NAMALWA (cell line): Measurements from ENCODE around the gene FZD10.

ENCODE experiments used
- DNase-seq: peaks from one replicate; pipeline ENCODE4 v3.0.0-alpha.2; 2015; ENCODE audit warnings: low spot score

The FZD10 gene

DNA sequence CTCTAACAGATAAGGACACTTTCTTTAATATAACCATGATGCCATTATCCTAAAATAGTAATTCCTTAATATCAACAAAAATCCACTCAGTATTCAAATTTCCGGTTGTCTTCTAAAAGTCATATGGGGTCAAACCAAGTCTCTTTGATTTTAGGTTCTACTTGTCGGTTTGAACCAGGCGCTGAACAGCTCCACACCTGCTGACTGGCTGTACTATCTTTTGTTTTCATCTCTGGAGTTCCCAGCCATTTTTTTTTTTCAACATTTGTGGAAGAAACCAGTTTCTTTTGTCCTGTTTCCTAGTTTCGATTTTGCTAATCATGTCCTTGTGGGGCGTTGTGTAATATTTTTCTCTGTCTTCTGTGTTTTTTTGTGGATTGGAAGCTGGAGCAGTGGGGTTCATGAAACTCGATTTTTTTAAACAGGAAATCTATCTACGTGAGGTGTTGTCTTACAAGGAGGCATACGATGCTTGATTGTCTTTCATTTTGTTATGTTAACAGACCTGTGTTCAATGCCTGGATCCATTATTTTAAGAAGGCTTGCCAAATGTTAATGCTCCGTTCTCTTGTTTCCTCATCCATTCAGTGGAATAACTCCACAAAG, 50.2 kb downstream of the FZD10 start:
- no peak for DNase-seq

GRCh38 chr12:130213249-130213648, 51.0 kb downstream of the FZD10 start:
- DNase-seq = no peak

GRCh38 chr12:130214686-130215395, 52.6 kb downstream of the FZD10 start:
- no peak for DNase-seq
